Activated B cell treated with CpG ODN at 0.5 μM for 24 hours (primary cell): ENCODE results near the gene QPRT. TPM values are rescaled to one million over a fixed set of nuclear protein-coding genes. Genes with fewer than 3 reads are reported as not detected.

Experiments
- ATAC-seq: fragments of 200-7000 bp; cut with Tn5 transposase; one replicate; pipeline ENCODE4 v1.10.0; 2021; ENCODE audit warnings: low read depth, mild to moderate bottlenecking, moderate library complexity
- CTCF ChIA-PET: fragments of 350-600 bp; sonication (Branson Sonifier 250); formaldehyde crosslinking; loops from one replicate; lab custom pipeline; 2021; ENCODE audit warnings: antibody characterized with exemption; lab: Charles Lee
- POLR2A ChIA-PET: fragments of 350-600 bp; sonication (Branson Sonifier 250); formaldehyde crosslinking; loops from one replicate; lab custom pipeline; 2021; ENCODE audit warnings: antibody characterized with exemption; lab: Charles Lee
- DNase-seq: peaks from one replicate; pipeline ENCODE4 v3.0.0; 2022
- H3K27ac Mint-ChIP-seq: one replicate; pipeline ENCODE4 v1.8.0; 2020; ENCODE audit warnings: mixed read lengths
- H3K27me3 Mint-ChIP-seq: one replicate; pipeline ENCODE4 v1.8.0; 2021; ENCODE audit warnings: mixed read lengths
- H3K36me3 Mint-ChIP-seq: one replicate; pipeline ENCODE4 v1.8.0; 2021; ENCODE audit warnings: low read depth, mixed read lengths
- H3K4me1 Mint-ChIP-seq: one replicate; pipeline ENCODE4 v1.8.0; 2021; ENCODE audit warnings: mixed read lengths
- H3K4me3 Mint-ChIP-seq: one replicate; pipeline ENCODE4 v1.8.0; 2020; ENCODE audit warnings: mild to moderate bottlenecking, mixed read lengths
- H3K9me3 Mint-ChIP-seq: one replicate; pipeline ENCODE4 v1.8.0; 2020; ENCODE audit warnings: mixed read lengths
- intact Hi-C: fragments of 100-400 bp; cut with micrococcal nuclease; formaldehyde crosslinking; loops from one replicate; pipeline ENCODE4 v1.15.1; 2024
- total RNA-seq: library from RNA; stranded (reverse); gene quantifications from 2 replicates; pipeline ENCODE4 v1.2.3, GENCODE V29; 2022
- TF ChIP-seq, protein P1 (sequence below): fragments of 200-600 bp; IDR thresholded peaks from one replicate; pipeline ENCODE4 v1.8.0; 2022; ENCODE audit warnings: antibody characterized with exemption, mild to moderate bottlenecking

The QPRT gene
- total RNA-seq, 1 donor from 2014 or later, result 0.84 TPM

GRCh38 chr16:29676989-29677785 lies 1.8 kb upstream of the QPRT start:
- POLR2A ChIA-PET, result interaction anchor here (0.6 to 2.0 kb wide), 6 partner anchors 11 to 1227 kb away, joined by 3 to 6 read pairs (median 4); partner anchors contain the start of genes MAZ and PAGR1
- DNase-seq, result no peak
- CTCF ChIA-PET, result no interaction called here
- Mint-ChIP-seq H3K4me3 (no peak overlapping the region), H3K27ac (no peak overlapping the region), H3K27me3 (no peaks in the 10 kb centered on the region), H3K4me1 (peaks cover 25% of the 10 kb centered on the region), H3K36me3 (no peaks in the 10 kb centered on the region), H3K9me3 (no peaks in the 10 kb centered on the region)
- intact Hi-C loops, result no loop called here
- TF ChIP-seq, protein P1, sequence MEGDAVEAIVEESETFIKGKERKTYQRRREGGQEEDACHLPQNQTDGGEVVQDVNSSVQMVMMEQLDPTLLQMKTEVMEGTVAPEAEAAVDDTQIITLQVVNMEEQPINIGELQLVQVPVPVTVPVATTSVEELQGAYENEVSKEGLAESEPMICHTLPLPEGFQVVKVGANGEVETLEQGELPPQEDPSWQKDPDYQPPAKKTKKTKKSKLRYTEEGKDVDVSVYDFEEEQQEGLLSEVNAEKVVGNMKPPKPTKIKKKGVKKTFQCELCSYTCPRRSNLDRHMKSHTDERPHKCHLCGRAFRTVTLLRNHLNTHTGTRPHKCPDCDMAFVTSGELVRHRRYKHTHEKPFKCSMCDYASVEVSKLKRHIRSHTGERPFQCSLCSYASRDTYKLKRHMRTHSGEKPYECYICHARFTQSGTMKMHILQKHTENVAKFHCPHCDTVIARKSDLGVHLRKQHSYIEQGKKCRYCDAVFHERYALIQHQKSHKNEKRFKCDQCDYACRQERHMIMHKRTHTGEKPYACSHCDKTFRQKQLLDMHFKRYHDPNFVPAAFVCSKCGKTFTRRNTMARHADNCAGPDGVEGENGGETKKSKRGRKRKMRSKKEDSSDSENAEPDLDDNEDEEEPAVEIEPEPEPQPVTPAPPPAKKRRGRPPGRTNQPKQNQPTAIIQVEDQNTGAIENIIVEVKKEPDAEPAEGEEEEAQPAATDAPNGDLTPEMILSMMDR, result no peak
- no peak for ATAC-seq

DNA sequence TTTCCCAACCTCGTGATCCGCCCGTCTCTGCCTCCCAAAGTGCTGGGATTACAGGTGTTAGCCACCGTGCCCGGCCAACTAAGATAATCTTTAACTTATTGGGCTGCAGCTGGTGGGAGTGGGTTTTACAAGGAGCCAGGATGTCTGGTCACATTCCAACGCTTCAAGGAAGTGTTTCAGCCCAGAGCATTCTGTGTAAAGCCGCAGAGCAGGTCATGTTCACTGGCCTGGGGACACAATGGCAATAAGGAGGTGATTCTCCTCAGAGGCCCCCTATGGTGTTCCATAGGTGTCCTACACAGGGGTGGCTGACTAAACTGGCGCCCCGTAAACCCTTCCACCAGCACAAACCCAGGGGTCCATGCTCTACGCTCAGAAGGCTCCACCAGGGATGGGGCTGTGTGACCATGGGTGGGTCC lies 1.2 kb downstream of the QPRT start:
- POLR2A ChIA-PET, result interaction anchor here (0.9 to 1.4 kb wide), 6 partner anchors 14 to 246 kb away, joined by 3 to 8 read pairs (median 4); partner anchors contain the start of gene KCTD13
- H3K27me3 Mint-ChIP-seq, result no peaks in the 10 kb centered on the region
- ATAC-seq, result no peak
- H3K36me3 Mint-ChIP-seq, result no peaks in the 10 kb centered on the region
- CTCF ChIA-PET, result no interaction called here
- H3K4me1 Mint-ChIP-seq, result peaks cover 25% of the 10 kb centered on the region
- TF ChIP-seq, protein P1, result no peak
- H3K4me3 Mint-ChIP-seq, result peak overlapping the region; percentile 69
- no peak overlapping the region for H3K27ac Mint-ChIP-seq
- no peak for DNase-seq
- intact Hi-C loops, result no loop called here
- no peaks in the 10 kb centered on the region for H3K9me3 Mint-ChIP-seq

DNA sequence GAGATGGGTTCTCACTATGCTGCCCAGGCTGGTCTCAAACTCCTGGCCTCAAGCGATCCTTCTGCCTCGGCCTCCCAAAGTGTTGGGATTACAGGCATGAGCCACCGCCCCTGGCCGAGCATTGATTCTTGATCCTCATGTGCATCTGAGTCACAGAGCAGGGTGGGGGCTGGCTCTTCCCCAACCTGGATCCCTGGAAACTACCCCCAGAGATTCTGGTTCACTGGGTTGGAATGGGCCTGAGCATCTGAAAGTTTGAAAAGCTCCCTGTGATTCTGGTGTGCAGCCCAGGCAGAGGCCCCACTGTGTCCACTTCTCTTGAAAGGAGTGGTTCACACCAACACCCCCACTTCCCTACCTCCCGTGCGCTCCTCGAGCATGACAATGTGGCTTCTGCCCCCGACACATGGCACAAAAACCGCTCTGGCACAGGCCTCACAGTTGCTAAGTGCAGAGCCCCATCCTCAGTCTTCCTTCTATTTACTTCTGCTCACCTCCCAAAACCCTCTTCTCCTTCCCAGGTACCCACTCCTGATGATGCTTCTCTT lies 4.6 kb downstream of the QPRT start:
- CTCF ChIA-PET, result no interaction called here
- Mint-ChIP-seq H3K36me3 (no peaks in the 10 kb centered on the region), H3K4me1 (peaks cover 23% of the 10 kb centered on the region), H3K9me3 (no peaks in the 10 kb centered on the region), H3K27me3 (no peaks in the 10 kb centered on the region), H3K4me3 (no peak overlapping the region), H3K27ac (no peak overlapping the region)
- ATAC-seq (no peak), DNase-seq (no peak)
- TF ChIP-seq, protein P1, result no peak
- intact Hi-C loops, result no loop called here
- POLR2A ChIA-PET, result interaction anchor here (0.6 kb wide), 1 partner anchor 12 kb away, joined by 3 read pairs; no protein-coding TSS in a partner anchor

- ChIA-PET POLR2A (no interaction called here), CTCF (no interaction called here)
- DNase-seq (no peak), ATAC-seq (no peak)
- Mint-ChIP-seq H3K36me3 (no peaks in the 10 kb centered on the region), H3K27me3 (no peaks in the 10 kb centered on the region), H3K9me3 (no peaks in the 10 kb centered on the region), H3K4me1 (peaks cover 20% of the 10 kb centered on the region), H3K4me3 (no peak overlapping the region), H3K27ac (no peak overlapping the region)
- intact Hi-C loops, result no loop called here
- TF ChIP-seq, protein P1, result no peak
Measured at GRCh38 chr16:29684679-29685078, 5.7 kb downstream of the QPRT start.

- H3K4me1 Mint-ChIP-seq, result peaks cover 16% of the 10 kb centered on the region
- TF ChIP-seq, protein P1, result no peak
- ChIA-PET CTCF (interaction anchor here (0.5 to 0.8 kb wide), 2 partner anchors 162 to 267 kb away, joined by 3 read pairs; no protein-coding TSS in a partner anchor), POLR2A (interaction anchor here (0.6 kb wide), 1 partner anchor 47 kb away, joined by 3 read pairs; no protein-coding TSS in a partner anchor)
- no peak overlapping the region for H3K27ac Mint-ChIP-seq
- DNase-seq (no peak), ATAC-seq (no peak)
- intact Hi-C loops, result no loop called here
- H3K36me3 Mint-ChIP-seq, result no peaks in the 10 kb centered on the region
- no peak overlapping the region for H3K4me3 Mint-ChIP-seq
- no peaks in the 10 kb centered on the region for H3K9me3 Mint-ChIP-seq
- no peaks in the 10 kb centered on the region for H3K27me3 Mint-ChIP-seq
Measured at GRCh38 chr16:29686740-29687332, 7.9 kb downstream of the QPRT start.
